Lung (tissue), 12 donors: ENCODE data around the gene ACACA. TPM values are rescaled to one million over a fixed set of nuclear protein-coding genes. Genes with fewer than 3 reads are reported as not detected.
"Not testable (repeated sequence)": the region's sequence is repeated elsewhere in the genome, so short reads cannot be mapped to it uniquely, and the experiment has no call there.

ENCODE experiments used
- ATAC-seq: fragments of 200-7000 bp; cut with Tn5 transposase; one replicate; pipeline ENCODE4 v1.9.1; 2020; ENCODE audit warnings: moderate number of reproducible peaks; ENCODE audit not compliant: insufficient read depth, low FRiP score
- DNase-seq, 3 donors: peaks; one replicate each; pipeline ENCODE4 v3.0.0-alpha.2; 2013 to 2017
- H3K27ac ChIP-seq, 2 donors: one replicate each; pipeline ENCODE4 v1.5.1; 2013; ENCODE audit warnings: mild to moderate bottlenecking in 2 of 2, moderate library complexity in 2 of 2, control low read depth in 1 of 2, inconsistent platforms in 1 of 2, low read depth in 1 of 2, low read length in 1 of 2
- H3K27me3 ChIP-seq, 3 donors: one replicate each; pipeline ENCODE4 v1.5.1; 2013; ENCODE audit warnings: low read length in 2 of 3; ENCODE audit not compliant: control insufficient read depth in 3 of 3, insufficient read depth in 3 of 3
- H3K36me3 ChIP-seq, 4 donors: one replicate each; pipeline ENCODE4 v1.5.1; 2013; ENCODE audit warnings: low read length in 4 of 4, mild to moderate bottlenecking in 1 of 4, moderate library complexity in 1 of 4; ENCODE audit not compliant: control insufficient read depth in 4 of 4, insufficient read depth in 4 of 4
- H3K4me1 ChIP-seq, 5 donors: one replicate each; pipeline ENCODE4 v1.5.1; 2013; ENCODE audit warnings: low read length in 5 of 5, mild to moderate bottlenecking in 2 of 5, moderate library complexity in 1 of 5; ENCODE audit not compliant: control insufficient read depth in 5 of 5, insufficient read depth in 5 of 5
- H3K4me3 ChIP-seq: one replicate; pipeline ENCODE4 v1.5.1; 2013; ENCODE audit warnings: mild to moderate bottlenecking, control low read depth, moderate library complexity
- H3K9ac ChIP-seq, 2 donors: one replicate each; pipeline ENCODE4 v1.5.1; 2013; ENCODE audit warnings: low read length in 2 of 2, control low read depth in 1 of 2; ENCODE audit not compliant: insufficient read depth in 1 of 2
- H3K9me3 ChIP-seq, 4 donors: one replicate each; pipeline ENCODE4 v1.5.1; 2013; ENCODE audit warnings: low read length in 3 of 4, mild to moderate bottlenecking in 1 of 4, moderate library complexity in 1 of 4; ENCODE audit not compliant: control insufficient read depth in 4 of 4, insufficient read depth in 3 of 4
- WGBS, 2 donors: extraction: QIAGEN DNeasy Blood & Tissue Kit; methylation state at CpG; one replicate each; pipeline ENCODE4 v1.1.7; 2013; 5-methylcytosine and 5-hydroxymethylcytosine counted together
- polyA plus RNA-seq, 2 donors: library from polyadenylated mRNA; stranded (reverse); fragments of 200-250 nt; gene quantifications; one replicate each; pipeline ENCODE4 v1.2.1, GENCODE V29; 2013
- total RNA-seq, 2 donors: library from RNA; depleted of rRNA in 1 of 2; stranded (reverse); fragments of >200 nt in 1 of 2; gene quantifications; one replicate each; pipeline ENCODE4 v1.2.1, GENCODE V29; 2014 to 2021
- TF ChIP-seq, protein P1 (sequence below): IDR thresholded peaks from 2 replicates; pipeline ENCODE4 v1.5.1; 2012; ENCODE audit warnings: mild to moderate bottlenecking; ENCODE audit errors: control extremely low read depth, extremely low read depth
- donor health status: control.
- donor health status: control.
- donor health status: Bipolar disorder and iron deficiency.
- donor health status: healthy.
- donor health status: DM: yes; HTN: yes; CAD: no.

ACACA gene
- total and polyA plus RNA-seq, 4 donors = 26.0 to 111 (median 55.6) TPM

GRCh38 chr17:37446027-37446426 is 39.4 kb upstream of the ACACA start:
- Histone ChIP-seq H3K27me3 (no peaks in the 10 kb centered on the region), H3K9ac (no peak overlapping the region), H3K4me1 (peaks cover 0 to 3% (median 0%) of the 10 kb centered on the region in 5 donors), H3K36me3 (peaks cover 15 to 34% (median 20%) of the 10 kb centered on the region in 4 donors), H3K9me3 (no peaks in the 10 kb centered on the region), H3K27ac (no peak overlapping the region), H3K4me3 (no peak overlapping the region)
- WGBS, 2 donors = 94 to 95% methylated on average over 4 of the region's 4 CpGs
- DNase-seq (no peak), ATAC-seq (no peak)
- TF ChIP-seq, protein P1, sequence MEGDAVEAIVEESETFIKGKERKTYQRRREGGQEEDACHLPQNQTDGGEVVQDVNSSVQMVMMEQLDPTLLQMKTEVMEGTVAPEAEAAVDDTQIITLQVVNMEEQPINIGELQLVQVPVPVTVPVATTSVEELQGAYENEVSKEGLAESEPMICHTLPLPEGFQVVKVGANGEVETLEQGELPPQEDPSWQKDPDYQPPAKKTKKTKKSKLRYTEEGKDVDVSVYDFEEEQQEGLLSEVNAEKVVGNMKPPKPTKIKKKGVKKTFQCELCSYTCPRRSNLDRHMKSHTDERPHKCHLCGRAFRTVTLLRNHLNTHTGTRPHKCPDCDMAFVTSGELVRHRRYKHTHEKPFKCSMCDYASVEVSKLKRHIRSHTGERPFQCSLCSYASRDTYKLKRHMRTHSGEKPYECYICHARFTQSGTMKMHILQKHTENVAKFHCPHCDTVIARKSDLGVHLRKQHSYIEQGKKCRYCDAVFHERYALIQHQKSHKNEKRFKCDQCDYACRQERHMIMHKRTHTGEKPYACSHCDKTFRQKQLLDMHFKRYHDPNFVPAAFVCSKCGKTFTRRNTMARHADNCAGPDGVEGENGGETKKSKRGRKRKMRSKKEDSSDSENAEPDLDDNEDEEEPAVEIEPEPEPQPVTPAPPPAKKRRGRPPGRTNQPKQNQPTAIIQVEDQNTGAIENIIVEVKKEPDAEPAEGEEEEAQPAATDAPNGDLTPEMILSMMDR = no peak

GRCh38 chr17:37441369-37442014 is 34.9 kb upstream of the ACACA start:
- not testable (repeated sequence) for H3K9ac ChIP-seq, ATAC-seq, H3K9me3 ChIP-seq, H3K27ac ChIP-seq, H3K4me3 ChIP-seq, H3K4me1 ChIP-seq, H3K27me3 ChIP-seq, DNase-seq
- WGBS, 2 donors = 92 to 94% methylated on average over 12 of the region's 12 CpGs
- H3K36me3 ChIP-seq = peaks cover 21 to 55% (median 28%) of the 10 kb centered on the region in 4 donors

DNA sequence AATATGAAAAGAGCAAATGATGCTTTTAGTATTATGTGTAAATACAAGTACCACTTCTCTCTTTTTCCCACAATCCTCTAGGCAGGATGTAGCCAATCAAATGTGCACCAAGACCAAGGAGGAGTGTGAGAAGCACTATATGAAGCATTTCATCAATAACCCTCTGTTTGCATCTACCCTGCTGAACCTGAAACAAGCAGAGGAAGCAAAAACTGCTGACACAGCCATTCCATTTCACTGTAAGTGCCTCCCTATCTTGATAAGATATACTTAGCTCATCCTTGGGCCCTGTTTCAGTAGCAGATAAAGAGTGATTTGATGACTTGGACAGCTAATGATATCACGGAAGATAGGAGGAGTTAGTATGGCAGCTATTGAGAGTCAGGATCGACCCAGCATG is 33.8 kb upstream of the ACACA start:
- no peak overlapping the region for H3K4me3 ChIP-seq
- H3K36me3 ChIP-seq = peaks cover 23 to 51% (median 26%) of the 10 kb centered on the region in 4 donors
- H3K27ac ChIP-seq = no peak overlapping the region
- H3K9ac ChIP-seq = no peak overlapping the region
- H3K9me3 ChIP-seq = no peaks in the 10 kb centered on the region
- H3K4me1 ChIP-seq = no peaks in the 10 kb centered on the region
- 96 to 100% methylated on average over 2 of the region's 2 CpGs for WGBS, 2 donors
- no peaks in the 10 kb centered on the region for H3K27me3 ChIP-seq
- ATAC-seq (no peak), DNase-seq (no peak)
- TF ChIP-seq, protein P1 = no peak

DNA sequence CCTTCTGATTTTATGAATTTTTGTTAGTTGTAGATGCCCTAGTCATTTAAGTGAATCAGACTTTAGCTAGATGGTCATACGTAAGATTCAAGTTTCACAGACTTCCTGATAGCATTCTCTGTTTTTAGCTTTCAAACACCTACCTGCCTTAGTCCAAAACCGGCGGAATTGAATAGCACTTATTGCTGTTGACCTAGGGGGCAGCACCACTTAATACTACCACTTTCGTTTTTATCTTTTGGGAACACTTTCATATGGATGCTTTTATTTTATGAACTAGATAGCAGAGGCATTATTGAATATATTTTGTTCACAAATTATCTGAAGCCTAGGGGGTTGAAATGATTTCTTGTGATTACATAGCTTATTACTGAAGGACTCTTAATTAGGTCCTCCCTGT is 31.5 kb upstream of the ACACA start:
- DNase-seq = peak in 1 of 3 donors; percentile 9
- no peaks in the 10 kb centered on the region for H3K27me3 ChIP-seq
- H3K36me3 ChIP-seq = peaks cover 23 to 48% (median 26%) of the 10 kb centered on the region in 4 donors
- TF ChIP-seq, protein P1 = no peak
- WGBS, 2 donors = 61 to 80% methylated on average over 4 of the region's 4 CpGs
- H3K9ac ChIP-seq = no peak overlapping the region
- no peak for ATAC-seq
- H3K9me3 ChIP-seq = no peaks in the 10 kb centered on the region
- no peak overlapping the region for H3K27ac ChIP-seq
- H3K4me3 ChIP-seq = no peak overlapping the region
- no peaks in the 10 kb centered on the region for H3K4me1 ChIP-seq
